SU-DHL-6 (cell line): Measurements from ENCODE around the gene NFIA.

ENCODE experiments used
- CTCF ChIP-seq: fragments of 200-600 bp; sonication (generic); IDR thresholded peaks from one replicate; pipeline ENCODE4 v1.5.1; 2017; ENCODE audit warnings: antibody characterized with exemption, mild to moderate bottlenecking, low read length, moderate library complexity; ENCODE audit not compliant: insufficient read depth, poor library complexity, severe bottlenecking
- EZH2phosphoT487 ChIP-seq: fragments of 200-600 bp; sonication (generic), shearing (Covaris generic); conservative IDR thresholded peaks from 2 replicates; pipeline ENCODE4 v1.6.1; 2018; ENCODE audit warnings: mild to moderate bottlenecking, antibody characterized with exemption, low read length, moderate library complexity, mixed read lengths

DNA sequence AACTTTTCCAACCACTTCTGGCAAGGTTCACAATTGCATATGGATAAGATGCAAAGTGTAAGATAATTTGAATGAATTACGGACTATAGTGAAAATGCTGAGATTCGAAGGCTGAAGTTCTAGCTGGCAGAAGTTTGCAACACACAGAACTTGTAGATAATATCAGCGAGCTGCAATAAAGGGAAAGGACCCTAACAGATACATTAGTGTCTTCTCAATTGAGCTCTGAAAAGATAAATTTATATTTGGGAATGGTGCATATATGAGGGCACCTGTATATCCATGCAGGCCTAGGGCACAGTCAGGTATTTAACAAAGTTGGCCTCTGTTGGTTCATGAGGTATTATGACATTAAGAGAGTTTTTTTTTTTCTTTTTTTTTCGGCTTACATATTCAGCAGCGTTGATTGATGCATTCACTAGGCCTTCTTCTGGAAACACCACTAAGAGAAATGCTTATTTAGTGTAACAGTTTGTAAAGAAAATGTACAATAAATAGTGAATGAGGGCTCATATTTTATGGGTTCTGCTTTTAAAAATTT lies 2.2 kb downstream of the NFIA start:
- TF ChIP-seq CTCF (no peak), EZH2phosphoT487 (no peak)
